Transverse colon (tissue), 4 donors: ENCODE results near the gene PITPNC1. TPM values are rescaled to one million over a fixed set of nuclear protein-coding genes. Genes with fewer than 3 reads are reported as not detected.
"Not testable (repeated sequence)": the region's sequence is repeated elsewhere in the genome, so short reads cannot be mapped to it uniquely, and the experiment has no call there.

Source experiments
- DNase-seq: peaks from one replicate; pipeline ENCODE4 v3.0.0-alpha.2; 2019
- H3K27ac ChIP-seq, 4 donors: fragments of 200-600 bp; sonication (generic); 2 replicates each; pipeline ENCODE4 v1.5.1; 2016 to 2018; ENCODE audit warnings: inconsistent platforms in 4 of 4
- H3K27me3 ChIP-seq: fragments of 200-600 bp; sonication (generic); 2 replicates; pipeline ENCODE4 v1.5.1; 2017; ENCODE audit warnings: inconsistent platforms
- H3K36me3 ChIP-seq, 4 donors: fragments of 200-600 bp; sonication (generic); 2 replicates each; pipeline ENCODE4 v1.5.1; 2017 to 2019; ENCODE audit warnings: inconsistent platforms in 4 of 4
- H3K4me1 ChIP-seq, 4 donors: fragments of 200-600 bp; sonication (generic); 2 replicates each; pipeline ENCODE4 v1.5.1; 2017 to 2020; ENCODE audit warnings: inconsistent platforms in 4 of 4
- H3K4me3 ChIP-seq, 4 donors: fragments of 200-600 bp; sonication (generic); 1 replicate in 1 of 4; 2 replicates in 3 of 4; pipeline versions ENCODE4 v1.5.1 to v1.6.1; 2017 to 2019; ENCODE audit warnings: inconsistent platforms in 4 of 4
- H3K9me3 ChIP-seq, 2 donors: fragments of 200-600 bp; sonication (generic); 2 replicates each; pipeline ENCODE4 v1.5.1; 2017 to 2019; ENCODE audit warnings: inconsistent platforms in 2 of 2
- EP300 ChIP-seq: sonication (generic); formaldehyde crosslinking; IDR thresholded peaks from one replicate; pipeline ENCODE4 v1.6.1; 2017; ENCODE audit warnings: antibody characterized with exemption, low read depth
- POLR2A ChIP-seq: fragments of 450-650 bp; IDR thresholded peaks from one replicate; pipeline ENCODE4 v1.6.1; 2016; ENCODE audit warnings: antibody characterized with exemption, mild to moderate bottlenecking, moderate library complexity
- POLR2AphosphoS5 ChIP-seq, 3 donors: sonication (generic); formaldehyde crosslinking; IDR thresholded peaks; one replicate each; pipeline ENCODE4 v1.6.1; 2016; ENCODE audit warnings: antibody characterized with exemption in 3 of 3
- WGBS, 2 donors: methylation state at CpG; one replicate each; pipeline ENCODE4 v1.1.5; 2018; ENCODE audit warnings: low coverage in 1 of 2; 5-methylcytosine and 5-hydroxymethylcytosine counted together
- in situ Hi-C, 4 donors: fragments of 200-750 bp; cut with MboI; loops; one replicate each; pipeline versions ENCODE4 v1.15.0 to v1.15.1; 2017; ENCODE audit warnings: low sequenced_read_pairs in 3 of 4, low pct_ligation_motif_present in 1 of 4, low pct_unique_long_range_greater_than_20kb in 1 of 4
- intact Hi-C: fragments of 100-400 bp; cut with DNase I; formaldehyde crosslinking; loops from one replicate; pipeline ENCODE4 v1.15.1; 2023; ENCODE audit warnings: low total_unique reads
- total RNA-seq, 4 donors: library from RNA; depleted of rRNA; stranded (reverse); fragments of >200 nt; gene quantifications; one replicate each; pipeline ENCODE4 v1.1.0, GENCODE V29; 2016
- TF ChIP-seq, protein P1 (sequence below), 5 experiments: fragments of 200-600 bp in 3 of 5; fragments of 450-650 bp in 2 of 5; sonication (generic) in 3 of 5; IDR thresholded peaks; 1 replicate in 2 of 5; 2 replicates in 3 of 5; pipeline ENCODE4 v1.5.1; 2016 to 2017; ENCODE audit warnings: antibody characterized with exemption in 5 of 5, inconsistent platforms in 3 of 5, mild to moderate bottlenecking in 2 of 5, moderate library complexity in 1 of 5

PITPNC1 gene
- total RNA-seq, 4 donors from 2014 or later, result 1.6 to 10.3 (median 4.0) TPM

DNA sequence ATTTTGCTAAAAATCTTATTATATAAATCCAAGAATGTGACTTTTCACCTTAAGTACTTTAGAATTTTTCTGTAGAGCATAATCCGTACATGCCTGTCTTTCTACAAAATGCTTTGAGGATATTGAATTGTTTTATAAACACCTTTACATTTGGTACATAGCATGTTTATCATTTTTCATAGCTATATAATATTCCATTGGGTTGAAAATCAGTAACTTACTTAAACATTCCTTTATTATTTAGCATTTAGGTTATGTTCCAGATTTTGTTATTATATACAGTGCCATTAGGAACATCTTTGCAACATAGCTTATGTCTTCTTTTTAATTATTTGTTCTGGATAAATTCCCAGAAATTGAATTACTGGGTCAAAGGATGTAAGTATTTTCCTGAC lies 323.6 kb downstream of the PITPNC1 start:
- Histone ChIP-seq H3K27me3 (no peaks in the 10 kb centered on the region), H3K4me3 (no peak overlapping the region), H3K9me3 (no peaks in the 10 kb centered on the region), H3K27ac (no peak overlapping the region), H3K36me3 (no peaks in the 10 kb centered on the region), H3K4me1 (no peaks in the 10 kb centered on the region)
- intact Hi-C loops (no loop called here), in situ Hi-C loops (no loop called here)
- DNase-seq, result no peak
- WGBS, 2 donors, result 78 to 93% methylated on average over 1 of the region's 1 CpG
- TF ChIP-seq POLR2A, result no peak
- no peak for TF ChIP-seq POLR2AphosphoS5 (IDR thresholded peaks at IDR 0.05)
- no peak for TF ChIP-seq EP300
- TF ChIP-seq, protein P1, sequence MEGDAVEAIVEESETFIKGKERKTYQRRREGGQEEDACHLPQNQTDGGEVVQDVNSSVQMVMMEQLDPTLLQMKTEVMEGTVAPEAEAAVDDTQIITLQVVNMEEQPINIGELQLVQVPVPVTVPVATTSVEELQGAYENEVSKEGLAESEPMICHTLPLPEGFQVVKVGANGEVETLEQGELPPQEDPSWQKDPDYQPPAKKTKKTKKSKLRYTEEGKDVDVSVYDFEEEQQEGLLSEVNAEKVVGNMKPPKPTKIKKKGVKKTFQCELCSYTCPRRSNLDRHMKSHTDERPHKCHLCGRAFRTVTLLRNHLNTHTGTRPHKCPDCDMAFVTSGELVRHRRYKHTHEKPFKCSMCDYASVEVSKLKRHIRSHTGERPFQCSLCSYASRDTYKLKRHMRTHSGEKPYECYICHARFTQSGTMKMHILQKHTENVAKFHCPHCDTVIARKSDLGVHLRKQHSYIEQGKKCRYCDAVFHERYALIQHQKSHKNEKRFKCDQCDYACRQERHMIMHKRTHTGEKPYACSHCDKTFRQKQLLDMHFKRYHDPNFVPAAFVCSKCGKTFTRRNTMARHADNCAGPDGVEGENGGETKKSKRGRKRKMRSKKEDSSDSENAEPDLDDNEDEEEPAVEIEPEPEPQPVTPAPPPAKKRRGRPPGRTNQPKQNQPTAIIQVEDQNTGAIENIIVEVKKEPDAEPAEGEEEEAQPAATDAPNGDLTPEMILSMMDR (IDR thresholded peaks at IDR 0.05), result no peak

DNA sequence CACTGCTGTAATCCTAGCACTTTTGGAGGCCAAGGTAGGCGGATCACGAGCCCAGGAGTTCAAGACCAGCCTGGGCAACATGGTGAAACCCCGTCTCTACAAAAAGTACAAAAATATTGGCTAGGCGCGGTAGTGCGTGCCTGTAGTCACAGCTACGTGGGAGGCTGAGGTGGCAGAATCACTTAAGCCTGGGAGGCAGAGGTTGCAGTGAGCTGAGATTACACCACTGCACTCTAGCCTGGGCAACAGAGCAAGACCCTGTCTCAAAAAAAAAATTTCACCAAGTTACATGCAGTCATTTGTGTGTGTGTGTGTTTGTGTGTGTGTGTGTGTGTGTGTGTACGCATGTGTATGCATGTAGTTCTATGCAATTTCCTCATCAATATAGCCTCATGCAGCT lies 325.8 kb downstream of the PITPNC1 start:
- H3K27me3 ChIP-seq, intact Hi-C loops, H3K4me1 ChIP-seq, H3K9me3 ChIP-seq, H3K4me3 ChIP-seq, H3K36me3 ChIP-seq, DNase-seq, in situ Hi-C loops, H3K27ac ChIP-seq: not testable (repeated sequence)
- WGBS, 2 donors, result 90% methylated on average over 8 of the region's 8 CpGs; no CpG with 5 or more reads in 1 of the 2 donors

DNA sequence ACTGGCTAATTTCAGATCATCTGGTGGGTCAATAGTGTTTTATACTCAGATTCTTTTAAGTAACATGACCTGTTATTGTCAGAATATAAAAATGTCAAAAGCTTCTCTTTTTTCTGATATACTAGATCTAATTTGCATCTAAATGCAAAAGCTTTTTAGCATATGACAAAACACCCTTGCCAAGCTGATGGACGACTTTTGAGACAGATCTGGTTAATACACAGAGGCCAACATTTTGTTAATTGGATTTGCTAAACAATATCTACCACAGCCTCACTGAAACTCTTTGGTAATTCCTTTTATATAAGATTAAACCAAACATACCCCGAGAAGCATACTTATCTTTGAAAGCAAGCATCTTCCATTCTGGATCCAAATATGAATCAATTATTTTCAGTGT lies 330.4 kb downstream of the PITPNC1 start:
- Histone ChIP-seq H3K36me3 (no peaks in the 10 kb centered on the region), H3K27ac (no peak overlapping the region), H3K9me3 (no peaks in the 10 kb centered on the region), H3K27me3 (no peaks in the 10 kb centered on the region), H3K4me1 (no peaks in the 10 kb centered on the region), H3K4me3 (no peak overlapping the region)
- TF ChIP-seq, protein P1 (IDR thresholded peaks at IDR 0.05), result no peak
- TF ChIP-seq POLR2A (no peak), EP300 (no peak), POLR2AphosphoS5 (IDR thresholded peaks at IDR 0.05) (no peak)
- DNase-seq, result no peak
- 69 to 75% methylated on average over 2 of the region's 2 CpGs for WGBS, 2 donors
- intact Hi-C loops, result no loop called here
- in situ Hi-C loops, result no loop called here

DNA sequence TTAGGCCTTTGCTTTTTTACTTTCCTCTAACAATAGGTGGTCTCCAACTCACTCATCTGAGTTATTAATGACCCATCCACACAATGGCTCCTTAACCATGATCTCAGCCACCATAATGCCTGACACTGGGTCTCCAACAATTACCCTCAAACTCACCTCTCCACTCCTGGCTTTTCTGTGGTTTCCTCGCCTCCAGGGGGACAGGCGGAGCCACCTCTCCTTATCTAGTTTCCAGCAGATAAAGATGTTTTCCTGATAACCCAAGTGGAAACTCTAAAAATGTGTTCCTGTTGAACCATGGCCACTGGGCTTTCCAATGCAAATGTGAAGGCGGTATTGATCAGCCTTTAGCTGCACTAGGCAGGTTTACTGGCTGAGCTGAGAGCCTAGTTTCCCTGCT lies 331.3 kb downstream of the PITPNC1 start:
- no peaks in the 10 kb centered on the region for H3K4me1 ChIP-seq
- DNase-seq, result no peak
- no peaks in the 10 kb centered on the region for H3K27me3 ChIP-seq
- H3K4me3 ChIP-seq, result no peak overlapping the region
- no peaks in the 10 kb centered on the region for H3K36me3 ChIP-seq
- in situ Hi-C loops, result no loop called here
- no peaks in the 10 kb centered on the region for H3K9me3 ChIP-seq
- WGBS, 2 donors, result 90 to 92% methylated on average over 2 to 3 of the region's 3 CpGs
- intact Hi-C loops, result no loop called here
- TF ChIP-seq, protein P1 (IDR thresholded peaks at IDR 0.05), result no peak
- TF ChIP-seq EP300, result no peak
- TF ChIP-seq POLR2A, result no peak
- no peak for TF ChIP-seq POLR2AphosphoS5 (IDR thresholded peaks at IDR 0.05)
- no peak overlapping the region for H3K27ac ChIP-seq

DNA sequence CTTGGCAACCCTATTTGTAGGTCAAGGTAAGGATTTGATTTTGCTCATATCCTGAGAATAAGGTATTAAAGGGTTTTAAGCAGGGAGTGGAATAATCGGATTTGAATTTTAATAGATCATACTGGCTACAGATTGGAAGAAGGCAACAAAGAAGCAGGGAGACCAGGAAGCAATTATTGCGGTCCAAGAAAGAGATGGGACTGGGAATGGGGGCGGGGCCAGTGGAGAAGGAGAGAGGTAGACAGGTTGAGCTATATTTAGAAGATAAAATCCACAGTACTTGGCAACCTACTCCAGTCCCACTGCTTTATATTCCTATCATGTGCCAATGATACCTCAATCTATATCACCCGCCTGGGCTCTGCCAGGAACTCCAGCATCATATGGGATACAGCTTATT lies 334.8 kb downstream of the PITPNC1 start:
- Histone ChIP-seq H3K27me3 (no peaks in the 10 kb centered on the region), H3K9me3 (no peaks in the 10 kb centered on the region), H3K36me3 (no peaks in the 10 kb centered on the region), H3K27ac (no peak overlapping the region), H3K4me1 (peaks cover 0 to 3% (median 0%) of the 10 kb centered on the region in 4 donors), H3K4me3 (no peak overlapping the region)
- in situ Hi-C loops, result no loop called here
- DNase-seq, result no peak
- TF ChIP-seq EP300 (no peak), POLR2A (no peak), POLR2AphosphoS5 (IDR thresholded peaks at IDR 0.05) (no peak)
- TF ChIP-seq, protein P1 (IDR thresholded peaks at IDR 0.05), result no peak
- intact Hi-C loops, result no loop called here
- WGBS, 2 donors, result 73 to 83% methylated on average over 1 to 4 of the region's 4 CpGs
